Panc1 (cell line): ENCODE data around the gene BMP2. TPM values are rescaled to one million over a fixed set of nuclear protein-coding genes. Genes with fewer than 3 reads are reported as not detected.
A peak's percentile ranks its signal among the peaks of the same experiment; 100 is the strongest.

ENCODE experiments used
- ATAC-seq: fragments of 200-7000 bp; cut with Tn5 transposase; 2 replicates; pipeline ENCODE4 v1.9.1; 2020; ENCODE audit warnings: mild to moderate bottlenecking, moderate library complexity
- BruUV-seq: library from RNA; stranded (reverse); fragments of 400-500 nt; replicated peaks from 2 replicates; lab custom pipeline; 2021; lab: Mats Ljungman, UMichigan
- CTCF ChIA-PET: fragments of 300-600 bp; sonication (Branson Sonifier 250); formaldehyde crosslinking; loops from one replicate; lab custom pipeline; 2022; ENCODE audit warnings: antibody characterized with exemption; lab: Charles Lee
- POLR2A ChIA-PET: fragments of 300-600 bp; sonication (Branson Sonifier 250); formaldehyde crosslinking; loops from one replicate; lab custom pipeline; 2022; ENCODE audit warnings: antibody characterized with exemption; lab: Charles Lee
- DNase-seq: peaks from one replicate; pipeline ENCODE4 v3.0.0-alpha.2; 2010; ENCODE audit warnings: low read depth, low spot score
- H3K27ac ChIP-seq: 2 replicates; pipeline ENCODE4 v1.5.1; 2011; ENCODE audit warnings: mild to moderate bottlenecking, low read length, inconsistent platforms
- H3K27me3 ChIP-seq: fragments of 200-500 bp; sonication (Bioruptor generic); 2 replicates; pipeline ENCODE4 v1.6.0; 2014; ENCODE audit warnings: low read length, inconsistent platforms; ENCODE audit not compliant: control insufficient read depth, insufficient read depth
- H3K36me3 ChIP-seq: fragments of 200-500 bp; sonication (Bioruptor generic); 2 replicates; pipeline ENCODE4 v1.5.1; 2014; ENCODE audit warnings: inconsistent platforms, mild to moderate bottlenecking, low read length, moderate library complexity; ENCODE audit not compliant: control insufficient read depth, insufficient read depth
- H3K4me1 ChIP-seq: 2 replicates; pipeline ENCODE4 v1.5.1; 2011; ENCODE audit warnings: inconsistent platforms, mild to moderate bottlenecking, low read length, moderate library complexity; ENCODE audit not compliant: control insufficient read depth, insufficient read depth
- H3K4me3 ChIP-seq, 2 experiments: 2 replicates each; pipeline ENCODE4 v1.5.1; 2011 to 2012; ENCODE audit warnings: low read depth in 2 of 2, low read length in 2 of 2, mild to moderate bottlenecking in 2 of 2, inconsistent platforms in 1 of 2, moderate library complexity in 1 of 2
- H3K9me3 ChIP-seq: fragments of 200-500 bp; sonication (Bioruptor generic); 2 replicates; pipeline ENCODE4 v1.5.1; 2014; ENCODE audit warnings: low read depth, mild to moderate bottlenecking, inconsistent platforms, low read length, moderate library complexity; ENCODE audit not compliant: control insufficient read depth, insufficient read depth
- CTCF ChIP-seq: fragments of 450-650 bp; IDR thresholded peaks from 2 replicates; pipeline ENCODE4 v1.5.1; 2017; ENCODE audit warnings: mild to moderate bottlenecking
- POLR2AphosphoS5 ChIP-seq: IDR thresholded peaks from 2 replicates; pipeline ENCODE4 v1.6.1; 2012; ENCODE audit warnings: mild to moderate bottlenecking, low read depth, low read length, moderate library complexity
- REST ChIP-seq, 2 experiments: IDR thresholded peaks; 2 replicates each; pipeline ENCODE4 v1.6.1; 2011 to 2012; ENCODE audit warnings: low read depth in 2 of 2, control low read depth in 1 of 2, low read length in 1 of 2, mild to moderate bottlenecking in 1 of 2, moderate library complexity in 1 of 2; ENCODE audit not compliant: insufficient read depth in 1 of 2
- SIN3A ChIP-seq: IDR thresholded peaks from 2 replicates; pipeline ENCODE4 v1.6.1; 2012; ENCODE audit warnings: low read depth, mild to moderate bottlenecking, low read length, moderate library complexity, borderline replicate concordance; ENCODE audit not compliant: insufficient read depth
- TCF7L2 ChIP-seq: IDR thresholded peaks from 2 replicates; pipeline ENCODE4 v1.6.1; 2011; ENCODE audit warnings: mild to moderate bottlenecking, low read depth, low read length, inconsistent platforms
- in situ Hi-C: cut with HindIII; loops from 2 replicates; pipeline ENCODE4 v1.10.0; 2016; ENCODE audit warnings: low sequenced_read_pairs, low pct_unique_long_range_greater_than_20kb
- intact Hi-C: fragments of 100-400 bp; cut with micrococcal nuclease; formaldehyde crosslinking; loops from one replicate; pipeline ENCODE4 v1.10.0; 2022; ENCODE audit not compliant: unreplicated experiment
- total RNA-seq: library from RNA; stranded (reverse); gene quantifications from one replicate; pipeline ENCODE4 v1.2.1, GENCODE V29; 2021; ENCODE audit not compliant: unreplicated experiment

Gene BMP2
- total RNA-seq, 1 experiment from 2014 or later: 0.23 TPM

- peaks cover 10% of the 10 kb centered on the region for H3K27me3 ChIP-seq
- intact Hi-C loops: loop anchor here (5.0 to 10.0 kb wide), 2 partner anchors 594 to 609 kb away; no protein-coding TSS in a partner anchor
- TF ChIP-seq POLR2AphosphoS5 (no peak), TCF7L2 (no peak), CTCF (no peak), SIN3A (no peak), REST (IDR thresholded peaks at IDR 0.05; ENCODE audit: insufficient read depth in 1 of 2, low read depth in 2 of 2, low read length in 1 of 2) (no peak)
- POLR2A ChIA-PET: interaction anchor here (0.6 kb wide), 1 partner anchor 244 kb away, joined by 3 read pairs; no protein-coding TSS in a partner anchor
- CTCF ChIA-PET: no interaction called here
- H3K4me1 ChIP-seq: no peaks in the 10 kb centered on the region
- in situ Hi-C loops: no loop called here
- H3K9me3 ChIP-seq: no peaks in the 10 kb centered on the region
- ATAC-seq: peak; percentile 55
- no peak overlapping the region for H3K27ac ChIP-seq
- DNase-seq: no peak
- no peaks in the 10 kb centered on the region for H3K36me3 ChIP-seq
- H3K4me3 ChIP-seq: peak overlapping the region; percentile 44 to 54
- no TSS peak for BruUV-seq
These were observed 998 bp downstream of the BMP2 start for GRCh38 chr20:6768228-6769140.

- no peak overlapping the region for H3K27ac ChIP-seq
- no peaks in the 10 kb centered on the region for H3K36me3 ChIP-seq
- ChIA-PET CTCF (no interaction called here), POLR2A (no interaction called here)
- peaks cover 10% of the 10 kb centered on the region for H3K27me3 ChIP-seq
- no peaks in the 10 kb centered on the region for H3K4me1 ChIP-seq
- in situ Hi-C loops (no loop called here), intact Hi-C loops (loop anchor here (5.0 to 10.0 kb wide), 2 partner anchors 595 to 607 kb away; no protein-coding TSS in a partner anchor)
- DNase-seq (no peak), ATAC-seq (no peak)
- H3K4me3 ChIP-seq: peak overlapping the region in 1 of 2 experiments; percentile 8; a peak in 1 of 4 replicates
- no peaks in the 10 kb centered on the region for H3K9me3 ChIP-seq
- TF ChIP-seq CTCF: no peak
- TF ChIP-seq REST (IDR thresholded peaks at IDR 0.05; ENCODE audit: insufficient read depth in 1 of 2, low read depth in 2 of 2, low read length in 1 of 2): no peak
- TF ChIP-seq POLR2AphosphoS5: no peak
- no peak for TF ChIP-seq TCF7L2
- no peak for TF ChIP-seq SIN3A
- no TSS peak for BruUV-seq
These were observed 2.7 kb downstream of the BMP2 start for GRCh38 chr20:6769903-6770785.
